Keratinocyte (primary cell): ENCODE data around the gene RITA1. TPM values are rescaled to one million over a fixed set of nuclear protein-coding genes. Genes with fewer than 3 reads are reported as not detected.

ENCODE experiments used
- DNase-seq: peaks from one replicate; pipeline ENCODE4 v3.0.0-alpha.2; 2011; ENCODE audit warnings: low read depth, missing footprints, low spot score
- FAIRE-seq: peaks from 2 replicates; lab custom pipeline; 2011; peaks lifted over from hg19 to GRCh38; lab: Jason Lieb, UNC
- H2AFZ ChIP-seq: 2 replicates; pipeline ENCODE4 v1.6.0; 2012; ENCODE audit warnings: low read length, control low read depth, inconsistent platforms; ENCODE audit not compliant: control insufficient read depth
- H3K27ac ChIP-seq: 2 replicates; pipeline ENCODE4 v1.5.1; 2011; ENCODE audit warnings: low read length; ENCODE audit not compliant: control insufficient read depth, insufficient read depth
- H3K27me3 ChIP-seq: 3 replicates; pipeline ENCODE4 v1.6.0; 2011; ENCODE audit warnings: low read length; ENCODE audit not compliant: control insufficient read depth, insufficient read depth; ENCODE audit errors: extremely low read depth
- H3K36me3 ChIP-seq, 2 experiments: 2 replicates in 1 of 2; 3 replicates in 1 of 2; pipeline ENCODE4 v1.5.1; 2011; ENCODE audit warnings: low read length in 2 of 2, mild to moderate bottlenecking in 1 of 2; ENCODE audit not compliant: control insufficient read depth in 2 of 2, insufficient read depth in 2 of 2; ENCODE audit errors: extremely low read depth in 1 of 2
- H3K4me1 ChIP-seq: 3 replicates; pipeline ENCODE4 v1.5.1; 2011; ENCODE audit warnings: low read length; ENCODE audit not compliant: control insufficient read depth, insufficient read depth; ENCODE audit errors: extremely low read depth
- H3K4me2 ChIP-seq: 3 replicates; pipeline ENCODE4 v1.6.0; 2011; ENCODE audit warnings: low read depth, low read length; ENCODE audit not compliant: control insufficient read depth, insufficient read depth; ENCODE audit errors: extremely low read depth
- H3K4me3 ChIP-seq, 3 experiments: fragments of 200-600 bp in 1 of 3; sonication (generic) in 1 of 3; 2 replicates in 2 of 3; 3 replicates in 1 of 3; pipeline ENCODE4 v1.5.1; 2011 to 2016; ENCODE audit warnings: low read length in 3 of 3, mild to moderate bottlenecking in 3 of 3, control low read depth in 2 of 3, inconsistent platforms in 1 of 3, low read depth in 1 of 3, mixed read lengths in 1 of 3, mixed run types in 1 of 3, moderate library complexity in 1 of 3; ENCODE audit not compliant: control insufficient read depth in 2 of 3, insufficient read depth in 2 of 3; ENCODE audit errors: extremely low read depth in 1 of 3
- H3K79me2 ChIP-seq: 2 replicates; pipeline ENCODE4 v1.6.0; 2012; ENCODE audit warnings: low read length; ENCODE audit not compliant: control insufficient read depth, insufficient read depth
- H3K9ac ChIP-seq: 3 replicates; pipeline ENCODE4 v1.6.0; 2011; ENCODE audit warnings: low read length; ENCODE audit not compliant: control insufficient read depth, insufficient read depth; ENCODE audit errors: extremely low read depth
- H3K9me1 ChIP-seq: 3 replicates; pipeline ENCODE4 v1.6.0; 2011; ENCODE audit warnings: low read length; ENCODE audit not compliant: control insufficient read depth, insufficient read depth; ENCODE audit errors: extremely low read depth
- H3K9me3 ChIP-seq: 2 replicates; pipeline ENCODE4 v1.5.1; 2012; ENCODE audit warnings: low read depth, low read length; ENCODE audit not compliant: control insufficient read depth
- H4K20me1 ChIP-seq: 3 replicates; pipeline ENCODE4 v1.6.0; 2011; ENCODE audit warnings: low read length; ENCODE audit not compliant: control insufficient read depth, insufficient read depth; ENCODE audit errors: extremely low read depth
- CTCF ChIP-seq, 3 experiments: IDR thresholded peaks in 1 of 3; conservative IDR thresholded peaks in 1 of 3; optimal IDR thresholded peaks in 1 of 3; 2 replicates in 2 of 3; 3 replicates in 1 of 3; pipeline versions ENCODE3 to v1.5.1; 2011; ENCODE audit warnings: low read length in 3 of 3, mild to moderate bottlenecking in 3 of 3, moderate library complexity in 2 of 3, control low read depth in 1 of 3, inconsistent platforms in 1 of 3; ENCODE audit not compliant: insufficient read depth in 2 of 3; ENCODE audit errors: extremely low read depth in 1 of 3
- EZH2 ChIP-seq: IDR thresholded peaks from one replicate; pipeline ENCODE4 v1.6.1; 2012; ENCODE audit warnings: inconsistent platforms, mild to moderate bottlenecking, low read length, moderate library complexity
- dilution Hi-C: fragments of 300-500 bp; cut with MboI; formaldehyde crosslinking; loops from one replicate; pipeline ENCODE4 v1.7.0; 2020; ENCODE audit warnings: low sequenced_read_pairs; ENCODE audit not compliant: extremely low pct_ligation_motif_present
- polyA plus RNA-seq, 5 experiments: library from polyadenylated mRNA; depleted of rRNA in 3 of 5; stranded (reverse) in 3 of 5; stranded (forward) in 1 of 5; unstranded in 1 of 5; fragments of >200 nt; gene quantifications; 1 replicate in 1 of 5; 2 replicates in 3 of 5; 3 replicates in 1 of 5; pipeline versions ENCODE4 v1.2.1 to v1.2.3, GENCODE V29; 2011 to 2012; ENCODE audit warnings: missing spikeins in 2 of 5, low read depth in 1 of 5, low replicate concordance in 1 of 5

The RITA1 gene
- polyA plus RNA-seq, 1 donor (not counting 4 experiments of a cell fraction or from before 2014, with no cell fraction given), result 11.8 TPM

- Histone ChIP-seq H3K9me1 (no peaks in the 10 kb centered on the region), H3K27me3 (no peaks in the 10 kb centered on the region), H3K4me2 (no peak overlapping the region), H4K20me1 (no peaks in the 10 kb centered on the region), H2AFZ (no peak overlapping the region), H3K4me3 (no peak overlapping the region), H3K27ac (no peak overlapping the region), H3K79me2 (peaks cover 13% of the 10 kb centered on the region), H3K9ac (no peak overlapping the region), H3K9me3 (no peaks in the 10 kb centered on the region), H3K4me1 (peaks cover 17% of the 10 kb centered on the region), H3K36me3 (peaks cover 2 to 16% of the 10 kb centered on the region in 2 experiments)
- dilution Hi-C loops, result no loop called here
- FAIRE-seq (no peak), DNase-seq (no peak)
- TF ChIP-seq CTCF (optimal IDR thresholded peaks at IDR 0.05 in 1 of 3, IDR thresholded peaks at IDR 0.05 in 1 of 3, conservative IDR thresholded peaks at IDR 0.05 in 1 of 3; ENCODE audit: extremely low read depth in 1 of 3, insufficient read depth in 2 of 3, low read length in 3 of 3) (no peak), EZH2 (no peak)
Measured at GRCh38 chr12:113190761-113191160, 5.2 kb downstream of the RITA1 start.

GRCh38 chr12:113191227-113191626 is 5.7 kb downstream of the RITA1 start:
- no peak overlapping the region for H3K9ac ChIP-seq
- FAIRE-seq (no peak), DNase-seq (no peak)
- H3K4me3 ChIP-seq, result no peak overlapping the region
- no peak overlapping the region for H3K4me2 ChIP-seq
- H3K36me3 ChIP-seq, result peaks cover 2 to 16% of the 10 kb centered on the region in 2 experiments
- H3K9me3 ChIP-seq, result no peaks in the 10 kb centered on the region
- dilution Hi-C loops, result no loop called here
- H3K4me1 ChIP-seq, result peaks cover 14% of the 10 kb centered on the region
- no peaks in the 10 kb centered on the region for H3K27me3 ChIP-seq
- H3K27ac ChIP-seq, result no peak overlapping the region
- peaks cover 8% of the 10 kb centered on the region for H3K79me2 ChIP-seq
- H3K9me1 ChIP-seq, result no peaks in the 10 kb centered on the region
- H2AFZ ChIP-seq, result no peak overlapping the region
- H4K20me1 ChIP-seq, result no peaks in the 10 kb centered on the region
- no peak for TF ChIP-seq EZH2

- Histone ChIP-seq H4K20me1 (no peaks in the 10 kb centered on the region), H3K27ac (no peak overlapping the region), H3K4me3 (no peak overlapping the region), H3K27me3 (no peaks in the 10 kb centered on the region), H3K79me2 (no peaks in the 10 kb centered on the region), H3K9ac (no peak overlapping the region), H2AFZ (no peak overlapping the region), H3K36me3 (peaks cover 2 to 3% of the 10 kb centered on the region in 2 experiments), H3K4me2 (no peak overlapping the region), H3K9me1 (no peaks in the 10 kb centered on the region), H3K4me1 (peaks cover 6% of the 10 kb centered on the region), H3K9me3 (no peaks in the 10 kb centered on the region)
- DNase-seq, result no peak
- dilution Hi-C loops, result no loop called here
- no peak for FAIRE-seq
- TF ChIP-seq CTCF (optimal IDR thresholded peaks at IDR 0.05 in 1 of 3, IDR thresholded peaks at IDR 0.05 in 1 of 3, conservative IDR thresholded peaks at IDR 0.05 in 1 of 3; ENCODE audit: extremely low read depth in 1 of 3, insufficient read depth in 2 of 3, low read length in 3 of 3) (no peak), EZH2 (no peak)
Measured at GRCh38 chr12:113194971-113195391, 9.5 kb downstream of the RITA1 start.
